Vagina (tissue), 2 donors: ENCODE results near the gene TAB2. TPM values are rescaled to one million over a fixed set of nuclear protein-coding genes. Genes with fewer than 3 reads are reported as not detected.

ENCODE experiments used
- DNase-seq, 2 donors: peaks; one replicate each; pipeline ENCODE4 v3.0.0-alpha.2; 2017; ENCODE audit errors: extremely low spot score in 2 of 2
- H3K27ac ChIP-seq: fragments of 200-600 bp; sonication (generic); one replicate; pipeline ENCODE4 v1.5.1; 2019
- H3K27me3 ChIP-seq: fragments of 200-600 bp; sonication (generic); one replicate; pipeline ENCODE4 v1.5.1; 2019
- H3K36me3 ChIP-seq, 2 donors: fragments of 200-600 bp; sonication (generic); one replicate each; pipeline ENCODE4 v1.5.1; 2017 to 2019
- H3K4me1 ChIP-seq: fragments of 200-600 bp; sonication (generic); one replicate; pipeline ENCODE4 v1.5.1; 2019
- H3K4me3 ChIP-seq, 2 donors: fragments of 200-600 bp; sonication (generic); 1 replicate in 1 of 2; 2 replicates in 1 of 2; pipeline ENCODE4 v1.5.1; 2016 to 2019
- H3K9me3 ChIP-seq: fragments of 200-600 bp; sonication (generic); one replicate; pipeline ENCODE4 v1.5.1; 2019
- POLR2A ChIP-seq, 2 donors: fragments of 450-650 bp; IDR thresholded peaks; one replicate each; pipeline ENCODE4 v1.6.1; 2017; ENCODE audit warnings: antibody characterized with exemption in 2 of 2, mild to moderate bottlenecking in 2 of 2, moderate library complexity in 2 of 2
- POLR2AphosphoS5 ChIP-seq, 2 donors: sonication (generic); formaldehyde crosslinking; IDR thresholded peaks; one replicate each; pipeline ENCODE4 v1.9.0; 2017; ENCODE audit warnings: antibody characterized with exemption in 2 of 2, mild to moderate bottlenecking in 2 of 2, low read depth in 1 of 2; ENCODE audit not compliant: insufficient read depth in 1 of 2
- intact Hi-C: fragments of 100-400 bp; cut with DNase I; formaldehyde crosslinking; loops from one replicate; pipeline ENCODE4 v1.15.1; 2023
- total RNA-seq: library from RNA; depleted of rRNA; stranded (reverse); fragments of >200 nt; gene quantifications from one replicate; pipeline ENCODE4 v1.2.3, GENCODE V29; 2016
- TF ChIP-seq, protein P1 (sequence below), 3 experiments: fragments of 450-650 bp in 2 of 3; fragments of 200-600 bp in 1 of 3; sonication (generic) in 1 of 3; IDR thresholded peaks; one replicate each; pipeline ENCODE4 v1.5.1; 2017 to 2019; ENCODE audit warnings: antibody characterized with exemption in 3 of 3, mild to moderate bottlenecking in 2 of 3, moderate library complexity in 2 of 3

The TAB2 gene
- total RNA-seq, 1 donor from 2014 or later = 80.5 TPM

DNA sequence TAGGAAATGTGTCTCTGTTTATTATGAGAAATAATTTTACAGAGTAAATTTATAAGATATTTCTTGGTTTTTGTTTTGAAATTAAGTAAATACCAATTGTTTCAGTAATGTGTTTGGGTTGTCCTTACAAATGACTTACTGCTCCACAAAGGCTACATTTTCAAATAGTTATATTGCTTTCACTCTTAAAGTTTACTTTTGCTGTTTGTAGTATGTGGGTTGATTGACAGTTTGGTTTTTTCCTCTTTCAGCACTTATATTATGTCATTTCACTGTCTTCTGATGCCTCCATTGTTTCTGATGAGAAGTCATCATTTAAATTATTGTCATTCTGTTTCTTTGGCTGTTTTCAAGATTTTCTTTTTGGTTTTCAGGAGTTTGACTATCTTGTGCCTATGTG, 47.7 kb downstream of the TAB2 start:
- TF ChIP-seq POLR2A (IDR thresholded peaks at IDR 0.05) (no peak), POLR2AphosphoS5 (IDR thresholded peaks at IDR 0.05; ENCODE audit: insufficient read depth in 1 of 2, low read depth in 1 of 2) (no peak)
- TF ChIP-seq, protein P1, sequence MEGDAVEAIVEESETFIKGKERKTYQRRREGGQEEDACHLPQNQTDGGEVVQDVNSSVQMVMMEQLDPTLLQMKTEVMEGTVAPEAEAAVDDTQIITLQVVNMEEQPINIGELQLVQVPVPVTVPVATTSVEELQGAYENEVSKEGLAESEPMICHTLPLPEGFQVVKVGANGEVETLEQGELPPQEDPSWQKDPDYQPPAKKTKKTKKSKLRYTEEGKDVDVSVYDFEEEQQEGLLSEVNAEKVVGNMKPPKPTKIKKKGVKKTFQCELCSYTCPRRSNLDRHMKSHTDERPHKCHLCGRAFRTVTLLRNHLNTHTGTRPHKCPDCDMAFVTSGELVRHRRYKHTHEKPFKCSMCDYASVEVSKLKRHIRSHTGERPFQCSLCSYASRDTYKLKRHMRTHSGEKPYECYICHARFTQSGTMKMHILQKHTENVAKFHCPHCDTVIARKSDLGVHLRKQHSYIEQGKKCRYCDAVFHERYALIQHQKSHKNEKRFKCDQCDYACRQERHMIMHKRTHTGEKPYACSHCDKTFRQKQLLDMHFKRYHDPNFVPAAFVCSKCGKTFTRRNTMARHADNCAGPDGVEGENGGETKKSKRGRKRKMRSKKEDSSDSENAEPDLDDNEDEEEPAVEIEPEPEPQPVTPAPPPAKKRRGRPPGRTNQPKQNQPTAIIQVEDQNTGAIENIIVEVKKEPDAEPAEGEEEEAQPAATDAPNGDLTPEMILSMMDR (IDR thresholded peaks at IDR 0.05) = no peak
- Histone ChIP-seq H3K27ac (no peak overlapping the region), H3K4me3 (no peak overlapping the region), H3K36me3 (no peaks in the 10 kb centered on the region), H3K9me3 (no peaks in the 10 kb centered on the region), H3K27me3 (no peaks in the 10 kb centered on the region), H3K4me1 (peaks cover 30% of the 10 kb centered on the region)
- DNase-seq = no peak
- intact Hi-C loops = no loop called here

DNA sequence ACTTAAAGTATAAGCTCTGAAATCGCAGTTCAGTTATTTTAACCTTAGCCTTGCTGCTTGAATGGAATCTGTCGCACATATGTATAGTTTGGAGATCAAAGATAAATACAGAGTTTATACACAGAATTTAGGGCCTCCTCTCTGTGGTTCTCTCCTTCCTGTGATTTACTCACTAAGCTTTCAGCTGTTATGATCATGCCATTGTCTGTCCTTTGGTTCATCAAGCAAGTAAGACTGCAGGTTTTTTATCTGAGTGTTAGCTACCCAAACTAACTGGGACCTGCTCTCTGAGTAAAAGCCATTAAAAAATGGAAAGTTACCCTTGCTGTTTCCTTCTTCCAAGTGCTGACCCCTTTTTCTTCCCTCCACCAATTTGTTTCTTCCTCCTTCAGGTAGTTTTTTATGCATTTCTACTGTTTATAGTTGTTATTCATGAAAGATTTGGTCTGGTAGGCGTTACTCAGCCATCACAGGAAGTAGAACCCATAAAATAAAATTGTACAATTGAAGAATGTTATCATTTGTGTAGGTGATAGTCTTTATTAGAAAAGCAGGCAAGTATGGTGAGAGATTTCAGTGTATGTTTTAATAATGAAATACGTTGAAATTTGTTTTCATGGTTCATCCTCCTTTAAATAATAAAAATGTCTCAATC, 48.9 kb downstream of the TAB2 start:
- Histone ChIP-seq H3K4me1 (peaks cover 30% of the 10 kb centered on the region), H3K27me3 (no peaks in the 10 kb centered on the region), H3K36me3 (peaks cover 0 to 3% of the 10 kb centered on the region in 2 donors), H3K27ac (no peak overlapping the region), H3K9me3 (no peaks in the 10 kb centered on the region), H3K4me3 (no peak overlapping the region)
- DNase-seq = no peak
- intact Hi-C loops = no loop called here
- TF ChIP-seq POLR2A (IDR thresholded peaks at IDR 0.05) (no peak), POLR2AphosphoS5 (IDR thresholded peaks at IDR 0.05; ENCODE audit: insufficient read depth in 1 of 2, low read depth in 1 of 2) (no peak)
- TF ChIP-seq, protein P1 (IDR thresholded peaks at IDR 0.05) = no peak

DNA sequence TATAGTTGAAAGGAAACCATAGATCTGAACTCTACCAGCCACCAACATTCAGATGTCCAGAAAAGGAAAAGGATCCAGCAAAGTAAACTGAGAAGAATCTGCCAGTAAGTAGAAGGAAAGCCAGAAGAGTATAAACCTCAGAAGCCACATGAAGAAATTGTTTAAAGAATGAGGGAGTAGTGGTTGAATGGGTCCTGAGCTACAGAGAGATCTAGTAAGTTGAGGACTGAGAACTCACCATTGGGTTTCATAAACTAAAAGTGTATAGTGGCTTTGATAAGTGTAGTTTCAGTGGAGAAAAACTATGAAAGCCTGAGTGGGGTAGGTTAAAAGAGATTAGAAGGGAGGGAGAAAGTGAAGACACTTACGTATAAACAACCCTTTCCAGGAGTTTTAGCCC, 50.6 kb downstream of the TAB2 start:
- intact Hi-C loops = no loop called here
- Histone ChIP-seq H3K36me3 (peaks cover 0 to 3% of the 10 kb centered on the region in 2 donors), H3K27ac (no peak overlapping the region), H3K27me3 (no peaks in the 10 kb centered on the region), H3K9me3 (no peaks in the 10 kb centered on the region), H3K4me1 (peaks cover 30% of the 10 kb centered on the region), H3K4me3 (no peak overlapping the region)
- no peak for DNase-seq
- no peak for TF ChIP-seq POLR2A (IDR thresholded peaks at IDR 0.05)

DNA sequence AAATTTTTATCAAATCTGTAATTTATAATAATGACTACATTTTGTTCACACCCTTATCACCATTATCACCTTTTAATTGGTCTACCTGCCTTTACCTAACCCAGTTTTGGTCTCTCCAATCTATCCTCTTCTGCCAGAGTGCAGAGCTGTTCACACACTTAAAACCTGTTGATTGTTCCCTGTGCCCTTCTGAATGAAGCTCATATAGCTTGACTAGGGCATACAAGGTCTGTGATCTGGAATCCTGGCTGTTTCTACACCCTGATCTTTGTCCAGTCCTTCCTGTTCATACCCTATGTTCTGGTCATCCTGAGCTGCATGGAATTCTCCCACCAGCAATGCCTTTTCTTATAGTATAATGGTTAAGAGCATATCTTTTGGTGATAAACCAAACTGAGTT, 53.6 kb downstream of the TAB2 start:
- no peak for TF ChIP-seq POLR2A (IDR thresholded peaks at IDR 0.05)
- TF ChIP-seq POLR2AphosphoS5 (IDR thresholded peaks at IDR 0.05; ENCODE audit: insufficient read depth in 1 of 2, low read depth in 1 of 2) = no peak
- TF ChIP-seq, protein P1 (IDR thresholded peaks at IDR 0.05) = no peak
- Histone ChIP-seq H3K4me3 (no peak overlapping the region), H3K27me3 (no peaks in the 10 kb centered on the region), H3K9me3 (no peaks in the 10 kb centered on the region), H3K36me3 (peaks cover 0 to 3% of the 10 kb centered on the region in 2 donors), H3K27ac (no peak overlapping the region), H3K4me1 (peaks cover 4% of the 10 kb centered on the region)
- DNase-seq = no peak
- intact Hi-C loops = no loop called here

DNA sequence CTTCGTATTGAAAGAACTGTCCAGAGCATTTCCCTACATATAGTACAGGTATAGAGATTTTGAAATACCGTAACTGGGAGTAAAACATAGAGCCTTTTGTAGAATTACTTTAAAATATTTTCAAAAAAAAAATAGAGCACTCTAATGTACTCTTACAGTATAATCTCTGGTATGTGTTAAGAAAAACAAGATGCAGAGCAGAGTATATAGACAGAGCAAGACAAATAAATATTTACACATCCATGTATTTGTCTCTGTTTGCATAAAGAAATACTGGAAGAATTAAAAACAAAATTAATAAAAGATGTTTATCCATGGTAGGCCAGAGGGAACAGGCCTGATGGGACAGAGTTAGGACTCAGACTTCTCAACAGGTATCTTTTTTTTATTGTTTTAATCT, 54.5 kb downstream of the TAB2 start:
- no peaks in the 10 kb centered on the region for H3K4me1 ChIP-seq
- TF ChIP-seq POLR2A (IDR thresholded peaks at IDR 0.05) (no peak), POLR2AphosphoS5 (IDR thresholded peaks at IDR 0.05; ENCODE audit: insufficient read depth in 1 of 2, low read depth in 1 of 2) (no peak)
- TF ChIP-seq, protein P1 (IDR thresholded peaks at IDR 0.05) = no peak
- DNase-seq = no peak
- H3K9me3 ChIP-seq = no peaks in the 10 kb centered on the region
- no peak overlapping the region for H3K27ac ChIP-seq
- H3K27me3 ChIP-seq = no peaks in the 10 kb centered on the region
- H3K4me3 ChIP-seq = no peak overlapping the region
- H3K36me3 ChIP-seq = peaks cover 0 to 3% of the 10 kb centered on the region in 2 donors
- intact Hi-C loops = no loop called here
